ENCODE data around the gene TRAPPC8. TPM values are rescaled to one million over a fixed set of nuclear protein-coding genes. Genes with fewer than 3 reads are reported as not detected.

TRAPPC8 gene
- total RNA-seq, 2 donors from 2014 or later, result 43.1 to 49.2 TPM

GRCh38 chr18:31789409-31789808, 153.5 kb downstream of the TRAPPC8 start:
- Histone ChIP-seq H3K4me1 (no peaks in the 10 kb centered on the region), H3K27me3 (no peaks in the 10 kb centered on the region), H3K9ac (ENCODE audit: low read depth in 2 of 2, low read length in 2 of 2) (no peak overlapping the region), H3K9me3 (no peaks in the 10 kb centered on the region), H3K27ac (no peak overlapping the region), H3K36me3 (no peaks in the 10 kb centered on the region), H3K4me3 (no peak overlapping the region)
- DNase-seq, result no peak
- TF ChIP-seq, protein P1, sequence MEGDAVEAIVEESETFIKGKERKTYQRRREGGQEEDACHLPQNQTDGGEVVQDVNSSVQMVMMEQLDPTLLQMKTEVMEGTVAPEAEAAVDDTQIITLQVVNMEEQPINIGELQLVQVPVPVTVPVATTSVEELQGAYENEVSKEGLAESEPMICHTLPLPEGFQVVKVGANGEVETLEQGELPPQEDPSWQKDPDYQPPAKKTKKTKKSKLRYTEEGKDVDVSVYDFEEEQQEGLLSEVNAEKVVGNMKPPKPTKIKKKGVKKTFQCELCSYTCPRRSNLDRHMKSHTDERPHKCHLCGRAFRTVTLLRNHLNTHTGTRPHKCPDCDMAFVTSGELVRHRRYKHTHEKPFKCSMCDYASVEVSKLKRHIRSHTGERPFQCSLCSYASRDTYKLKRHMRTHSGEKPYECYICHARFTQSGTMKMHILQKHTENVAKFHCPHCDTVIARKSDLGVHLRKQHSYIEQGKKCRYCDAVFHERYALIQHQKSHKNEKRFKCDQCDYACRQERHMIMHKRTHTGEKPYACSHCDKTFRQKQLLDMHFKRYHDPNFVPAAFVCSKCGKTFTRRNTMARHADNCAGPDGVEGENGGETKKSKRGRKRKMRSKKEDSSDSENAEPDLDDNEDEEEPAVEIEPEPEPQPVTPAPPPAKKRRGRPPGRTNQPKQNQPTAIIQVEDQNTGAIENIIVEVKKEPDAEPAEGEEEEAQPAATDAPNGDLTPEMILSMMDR (IDR thresholded peaks at IDR 0.05), result no peak
- intact Hi-C loops (cut with DNase I), result no loop called here

- intact Hi-C loops (cut with DNase I), result no loop called here
- TF ChIP-seq, protein P1 (IDR thresholded peaks at IDR 0.05), result no peak
These were observed 159.9 kb downstream of the TRAPPC8 start for GRCh38 chr18:31783059-31783458.

More at GRCh38 chr18:31783059-31783458, 159.9 kb downstream of the TRAPPC8 start:
- DNase-seq, result no peak
- H3K27ac ChIP-seq, result no peak overlapping the region
- H3K4me3 ChIP-seq, result no peak overlapping the region
- no peaks in the 10 kb centered on the region for H3K36me3 ChIP-seq
- H3K4me1 ChIP-seq, result no peaks in the 10 kb centered on the region
- H3K9ac ChIP-seq (ENCODE audit: low read depth in 2 of 2, low read length in 2 of 2), result no peak overlapping the region
- H3K27me3 ChIP-seq, result no peaks in the 10 kb centered on the region
- no peaks in the 10 kb centered on the region for H3K9me3 ChIP-seq

Other genes starting within 250 kb of the TRAPPC8 start
- not detected for gene SLC25A52, start 182.2 kb downstream of the TRAPPC8 start, total RNA-seq
- gene RNF125, start 75.7 kb upstream of the TRAPPC8 start, total RNA-seq, result 10 to 100 TPM in 1 of 2 donors, 1 to 10 TPM in 1; 8.4 to 13.9 TPM
- 10 to 100 TPM; 48.3 to 53.2 TPM for gene RNF138, start 148.7 kb upstream of the TRAPPC8 start, total RNA-seq
- gene MEP1B, start 246.9 kb upstream of the TRAPPC8 start, total RNA-seq, result 1 to 10 TPM; 1.8 to 4.6 TPM